ENCODE measurements around the gene DMD. TPM values are rescaled to one million over a fixed set of nuclear protein-coding genes. Genes with fewer than 3 reads are reported as not detected.

DMD gene
- total and polyA plus RNA-seq, 2 of the 13 experiments (the other 11 are each of a cell fraction or from before 2014, with no cell fraction given), result 17.6 to 25.9 TPM

DNA sequence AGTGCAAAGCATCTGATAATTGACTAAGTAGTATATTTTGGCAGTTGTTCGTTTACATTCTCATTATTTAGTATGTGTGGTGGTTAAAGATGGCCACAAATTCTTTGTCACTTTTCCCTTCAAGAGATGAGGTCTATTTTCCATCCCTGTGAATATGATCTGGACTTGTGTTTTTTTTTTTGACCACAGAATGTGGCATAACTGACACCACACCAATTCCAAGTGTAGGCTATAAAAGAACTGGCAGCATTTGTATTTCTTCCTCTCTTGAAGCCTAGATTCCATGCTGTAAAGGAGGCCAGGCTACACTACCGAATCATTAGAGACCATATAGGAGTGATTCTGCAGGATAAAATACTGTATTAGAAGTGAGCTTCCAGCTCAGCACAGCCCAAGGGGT lies 596.6 kb downstream of the DMD start:
- in situ Hi-C loops (cut with HindIII; ENCODE audit: extremely low pct_ligation_motif_present, low pct_unique_long_range_greater_than_20kb), result no loop called here
- POLR2A ChIA-PET, result no interaction called here
- no peak for TF ChIP-seq PHF21A (CRISPR knock-in tag; IDR thresholded peaks at IDR 0.05)
- TF ChIP-seq, protein P1, sequence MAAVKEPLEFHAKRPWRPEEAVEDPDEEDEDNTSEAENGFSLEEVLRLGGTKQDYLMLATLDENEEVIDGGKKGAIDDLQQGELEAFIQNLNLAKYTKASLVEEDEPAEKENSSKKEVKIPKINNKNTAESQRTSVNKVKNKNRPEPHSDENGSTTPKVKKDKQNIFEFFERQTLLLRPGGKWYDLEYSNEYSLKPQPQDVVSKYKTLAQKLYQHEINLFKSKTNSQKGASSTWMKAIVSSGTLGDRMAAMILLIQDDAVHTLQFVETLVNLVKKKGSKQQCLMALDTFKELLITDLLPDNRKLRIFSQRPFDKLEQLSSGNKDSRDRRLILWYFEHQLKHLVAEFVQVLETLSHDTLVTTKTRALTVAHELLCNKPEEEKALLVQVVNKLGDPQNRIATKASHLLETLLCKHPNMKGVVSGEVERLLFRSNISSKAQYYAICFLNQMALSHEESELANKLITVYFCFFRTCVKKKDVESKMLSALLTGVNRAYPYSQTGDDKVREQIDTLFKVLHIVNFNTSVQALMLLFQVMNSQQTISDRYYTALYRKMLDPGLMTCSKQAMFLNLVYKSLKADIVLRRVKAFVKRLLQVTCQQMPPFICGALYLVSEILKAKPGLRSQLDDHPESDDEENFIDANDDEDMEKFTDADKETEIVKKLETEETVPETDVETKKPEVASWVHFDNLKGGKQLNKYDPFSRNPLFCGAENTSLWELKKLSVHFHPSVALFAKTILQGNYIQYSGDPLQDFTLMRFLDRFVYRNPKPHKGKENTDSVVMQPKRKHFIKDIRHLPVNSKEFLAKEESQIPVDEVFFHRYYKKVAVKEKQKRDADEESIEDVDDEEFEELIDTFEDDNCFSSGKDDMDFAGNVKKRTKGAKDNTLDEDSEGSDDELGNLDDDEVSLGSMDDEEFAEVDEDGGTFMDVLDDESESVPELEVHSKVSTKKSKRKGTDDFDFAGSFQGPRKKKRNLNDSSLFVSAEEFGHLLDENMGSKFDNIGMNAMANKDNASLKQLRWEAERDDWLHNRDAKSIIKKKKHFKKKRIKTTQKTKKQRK (IDR thresholded peaks at IDR 0.05; ENCODE audit: low read length), result no peak
- TF ChIP-seq, protein P2, sequence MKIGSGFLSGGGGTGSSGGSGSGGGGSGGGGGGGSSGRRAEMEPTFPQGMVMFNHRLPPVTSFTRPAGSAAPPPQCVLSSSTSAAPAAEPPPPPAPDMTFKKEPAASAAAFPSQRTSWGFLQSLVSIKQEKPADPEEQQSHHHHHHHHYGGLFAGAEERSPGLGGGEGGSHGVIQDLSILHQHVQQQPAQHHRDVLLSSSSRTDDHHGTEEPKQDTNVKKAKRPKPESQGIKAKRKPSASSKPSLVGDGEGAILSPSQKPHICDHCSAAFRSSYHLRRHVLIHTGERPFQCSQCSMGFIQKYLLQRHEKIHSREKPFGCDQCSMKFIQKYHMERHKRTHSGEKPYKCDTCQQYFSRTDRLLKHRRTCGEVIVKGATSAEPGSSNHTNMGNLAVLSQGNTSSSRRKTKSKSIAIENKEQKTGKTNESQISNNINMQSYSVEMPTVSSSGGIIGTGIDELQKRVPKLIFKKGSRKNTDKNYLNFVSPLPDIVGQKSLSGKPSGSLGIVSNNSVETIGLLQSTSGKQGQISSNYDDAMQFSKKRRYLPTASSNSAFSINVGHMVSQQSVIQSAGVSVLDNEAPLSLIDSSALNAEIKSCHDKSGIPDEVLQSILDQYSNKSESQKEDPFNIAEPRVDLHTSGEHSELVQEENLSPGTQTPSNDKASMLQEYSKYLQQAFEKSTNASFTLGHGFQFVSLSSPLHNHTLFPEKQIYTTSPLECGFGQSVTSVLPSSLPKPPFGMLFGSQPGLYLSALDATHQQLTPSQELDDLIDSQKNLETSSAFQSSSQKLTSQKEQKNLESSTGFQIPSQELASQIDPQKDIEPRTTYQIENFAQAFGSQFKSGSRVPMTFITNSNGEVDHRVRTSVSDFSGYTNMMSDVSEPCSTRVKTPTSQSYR (CRISPR knock-in tag; IDR thresholded peaks at IDR 0.05; ENCODE audit: borderline replicate concordance), result no peak
- no peak for TF ChIP-seq SMAD3 (CRISPR knock-in tag; IDR thresholded peaks at IDR 0.05)
- TF ChIP-seq ZNF337 (CRISPR knock-in tag; IDR thresholded peaks at IDR 0.05; ENCODE audit: borderline replicate concordance, low read depth), result no peak
- TF ChIP-seq RBAK (CRISPR knock-in tag; IDR thresholded peaks at IDR 0.05), result no peak

More for the DNA sequence above, 596.6 kb downstream of the DMD start:
- Histone ChIP-seq H3K9ac (ENCODE audit: insufficient read depth, low read depth, low read length) (no peak overlapping the region), H3K36me3 (replicated peaks in 1 of 2; ENCODE audit: control insufficient read depth in 1 of 2, insufficient read depth in 2 of 2, low read length in 2 of 2) (no peaks in the 10 kb centered on the region), H3K4me2 (ENCODE audit: low read depth, low read length) (no peak overlapping the region), H3K79me2 (ENCODE audit: insufficient read depth, low read length) (no peaks in the 10 kb centered on the region), H3K27ac (ENCODE audit: extremely low read length, insufficient read depth, low read length) (no peak overlapping the region), H4K20me1 (ENCODE audit: insufficient read depth, low read length) (no peaks in the 10 kb centered on the region), H2AFZ (ENCODE audit: low read length) (no peak overlapping the region), H3K4me3 (replicated peaks in 1 of 3; ENCODE audit: insufficient read depth in 1 of 3, low read depth in 2 of 3, low read length in 3 of 3) (no peak overlapping the region), H3K4me1 (ENCODE audit: insufficient read depth, low read length) (no peaks in the 10 kb centered on the region), H3K9me3 (ENCODE audit: low read length) (no peaks in the 10 kb centered on the region), H3K27me3 (ENCODE audit: control insufficient read depth in 1 of 2, insufficient read depth in 2 of 2, low read length in 2 of 2) (no peaks in the 10 kb centered on the region)
- WGBS (ENCODE audit: low lambda C conversion rate), result 5% methylated on average over 2 of the region's 2 CpGs
- CTCF ChIA-PET (ENCODE audit: low intra/inter-chr PET ratio, low total read pairs), result no interaction called here
- no peak for FAIRE-seq
- intact Hi-C loops (cut with micrococcal nuclease; ENCODE audit: unreplicated experiment), result no loop called here
- BruUV-seq (replicated peaks), result no TSS peak
- no peak for DNase-seq (ENCODE audit: low spot score)
- ATAC-seq, result no peak

Measured in HepG2 (cell line).